ENCODE results near the gene BICD2. TPM values are rescaled to one million over a fixed set of nuclear protein-coding genes. Genes with fewer than 3 reads are reported as not detected.

Gene BICD2
- total and polyA plus RNA-seq, 9 of the 15 experiments (the other 6 are each of a cell fraction or from before 2014, with no cell fraction given) = 3.6 to 23.4 (median 11.8) TPM

DNA sequence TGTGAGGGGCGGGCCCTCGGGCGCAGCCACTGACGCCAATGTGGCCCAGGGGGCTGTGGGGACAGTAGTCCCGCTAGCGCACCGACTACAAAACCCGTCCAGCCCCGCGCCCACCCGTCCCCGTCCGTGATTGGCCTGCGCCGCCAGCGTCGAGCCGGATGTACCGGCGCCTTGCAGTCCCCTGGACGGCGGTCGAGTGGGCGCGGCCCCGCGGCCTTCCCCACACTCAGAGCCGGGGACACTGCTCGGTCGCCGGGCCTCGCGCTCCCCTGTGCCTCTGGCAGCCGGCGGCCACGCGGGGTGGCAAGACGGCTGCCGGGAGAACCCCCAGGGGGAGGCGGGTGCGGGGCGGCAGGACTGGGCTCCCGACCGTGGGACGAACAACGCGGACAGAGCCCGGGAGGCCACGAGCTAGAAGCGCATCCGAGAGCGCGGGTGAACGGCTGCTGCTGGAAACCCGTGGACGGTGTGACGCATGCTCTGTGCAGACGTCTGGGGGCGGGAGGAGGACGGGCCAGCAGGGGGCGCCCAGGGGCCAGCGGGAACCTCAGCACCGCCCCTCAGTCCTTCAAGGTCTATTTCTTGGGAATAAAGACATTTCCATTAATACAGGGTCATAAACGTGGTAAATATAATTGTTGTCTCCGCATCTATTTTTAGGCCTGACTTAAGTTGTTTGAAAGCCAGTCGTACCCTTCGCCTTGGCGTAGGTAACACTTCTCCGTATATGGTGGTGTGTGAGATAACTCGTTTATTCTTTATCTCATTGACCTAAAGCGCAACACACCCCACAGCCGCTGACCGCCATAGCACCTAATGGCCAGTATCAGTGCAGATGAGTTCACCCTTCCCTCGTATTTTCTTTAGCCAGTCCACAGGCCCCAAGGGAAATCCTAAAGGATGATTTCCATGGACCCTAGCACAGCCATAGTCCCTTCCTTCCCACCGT is 629 bp upstream of the BICD2 start (continued):
- TF ChIP-seq UBTF (IDR thresholded peaks at IDR 0.05; ENCODE audit: borderline replicate concordance in 1 of 2, low read depth in 2 of 2, low read length in 2 of 2) (0 out of 4 replicates have a peak, but pooled peaks of 1 of the 2 experiments have one; percentile 73), CXXC5 (CRISPR knock-in tag; IDR thresholded peaks at IDR 0.05) (peak; percentile 75), POLR2AphosphoS5 (IDR thresholded peaks at IDR 0.05; ENCODE audit: control insufficient read depth, insufficient read depth, low read depth, low read length) (peak; percentile 69; the same call in 1 of the 2 replicates), RHOXF2B (CRISPR knock-in tag; conservative IDR thresholded peaks at IDR 0.05) (0 out of 2 replicates have a peak, but pooled peaks have one; percentile 49), BRF2 (IDR thresholded peaks at IDR 0.05; ENCODE audit: borderline replicate concordance, insufficient read depth, insufficient read length) (no peak)
